Karpas-422 (cell line): ENCODE data around the gene ADAMTS20. TPM values are rescaled to one million over a fixed set of nuclear protein-coding genes. Genes with fewer than 3 reads are reported as not detected.

Source experiments
- DNase-seq: peaks from one replicate; pipeline ENCODE4 v3.0.0-alpha.2; 2015
- H2AFZ ChIP-seq: fragments of 200-600 bp; sonication (generic); 2 replicates; pipeline ENCODE4 v1.6.1; 2014; ENCODE audit warnings: antibody characterized with exemption, low read length, mixed read lengths
- H3K27ac ChIP-seq: fragments of 200-600 bp; sonication (generic); 2 replicates; pipeline ENCODE4 v1.5.1; 2014; ENCODE audit warnings: mild to moderate bottlenecking, low read length, moderate library complexity
- H3K27me3 ChIP-seq: fragments of 200-600 bp; sonication (generic); 2 replicates; pipeline ENCODE4 v1.6.1; 2014; ENCODE audit warnings: low read length, mixed read lengths
- H3K36me3 ChIP-seq: fragments of 200-600 bp; sonication (generic); 2 replicates; pipeline ENCODE4 v1.6.1; 2014; ENCODE audit warnings: low read length, mixed read lengths; ENCODE audit not compliant: insufficient read depth
- H3K4me1 ChIP-seq: fragments of 200-600 bp; sonication (generic); 2 replicates; pipeline ENCODE4 v1.6.1; 2014; ENCODE audit warnings: mild to moderate bottlenecking, low read length, mixed read lengths
- H3K4me2 ChIP-seq: fragments of 200-600 bp; sonication (generic); 2 replicates; pipeline ENCODE4 v1.6.1; 2014; ENCODE audit warnings: low read length, low read depth, mild to moderate bottlenecking; ENCODE audit not compliant: poor library complexity, severe bottlenecking
- H3K4me3 ChIP-seq: fragments of 200-600 bp; sonication (generic); 2 replicates; pipeline ENCODE4 v1.5.1; 2014; ENCODE audit warnings: mild to moderate bottlenecking, antibody characterized with exemption, low read length, mixed read lengths
- H3K79me2 ChIP-seq: fragments of 200-600 bp; sonication (generic); 2 replicates; pipeline ENCODE4 v1.6.1; 2014; ENCODE audit warnings: mild to moderate bottlenecking, low read length, mixed read lengths
- H3K9ac ChIP-seq: fragments of 200-600 bp; sonication (generic); 2 replicates; pipeline ENCODE4 v1.6.0; 2014; ENCODE audit warnings: low read length
- H3K9me2 ChIP-seq: fragments of 200-600 bp; sonication (generic), shearing (Covaris generic); replicated peaks from 2 replicates; pipeline ENCODE4 v1.6.0; 2014; ENCODE audit warnings: mild to moderate bottlenecking, low read length, moderate library complexity; ENCODE audit not compliant: insufficient read depth
- H3K9me3 ChIP-seq: fragments of 300-700, 200-600 bp; sonication (generic); 2 replicates; pipeline ENCODE4 v1.6.1; 2014; ENCODE audit warnings: low read length, mixed read lengths
- H4K20me1 ChIP-seq: fragments of 200-600 bp; sonication (generic); 2 replicates; pipeline ENCODE4 v1.6.1; 2014; ENCODE audit warnings: mild to moderate bottlenecking, antibody characterized with exemption, low read length, low read depth; ENCODE audit not compliant: insufficient read depth
- total RNA-seq: library from RNA; depleted of rRNA; stranded (reverse); fragments of >200 nt; shearing (Covaris generic); gene quantifications from 2 replicates; pipeline ENCODE4 v1.2.3, GENCODE V29; 2014; ENCODE audit warnings: low replicate concordance

Gene ADAMTS20
- total RNA-seq, 1 experiment from 2014 or later = not detected

- 0 out of 2 replicates have a peak, but pooled peaks cover 3% of the 10 kb centered on the region for H3K9me2 ChIP-seq
- H3K4me1 ChIP-seq = 0 out of 2 replicates have a peak, but pooled peaks cover 3% of the 10 kb centered on the region
- H3K27me3 ChIP-seq = no peaks in the 10 kb centered on the region
- H3K4me3 ChIP-seq = no peak overlapping the region
- H3K27ac ChIP-seq = no peak overlapping the region
- no peaks in the 10 kb centered on the region for H3K36me3 ChIP-seq
- no peaks in the 10 kb centered on the region for H4K20me1 ChIP-seq
- H3K9ac ChIP-seq = no peak overlapping the region
- DNase-seq = no peak
- H2AFZ ChIP-seq = no peak overlapping the region
- no peaks in the 10 kb centered on the region for H3K9me3 ChIP-seq
- H3K79me2 ChIP-seq = no peaks in the 10 kb centered on the region
- no peak overlapping the region for H3K4me2 ChIP-seq
These were observed 218.9 kb downstream of the ADAMTS20 start for GRCh38 chr12:43332977-43333640.

- Histone ChIP-seq H3K79me2 (no peaks in the 10 kb centered on the region), H3K27ac (no peak overlapping the region), H2AFZ (no peak overlapping the region), H3K9me3 (no peaks in the 10 kb centered on the region), H3K36me3 (no peaks in the 10 kb centered on the region), H3K4me3 (no peak overlapping the region), H3K4me2 (no peak overlapping the region), H3K9ac (no peak overlapping the region), H3K4me1 (0 out of 2 replicates have a peak, but pooled peaks cover 3% of the 10 kb centered on the region), H3K27me3 (no peaks in the 10 kb centered on the region), H3K9me2 (0 out of 2 replicates have a peak, but pooled peaks cover 3% of the 10 kb centered on the region), H4K20me1 (no peaks in the 10 kb centered on the region)
- DNase-seq = no peak
These were observed 220.1 kb downstream of the ADAMTS20 start for GRCh38 chr12:43331935-43332334.

GRCh38 chr12:43329375-43329774 is 222.6 kb downstream of the ADAMTS20 start:
- DNase-seq = no peak
- no peaks in the 10 kb centered on the region for H4K20me1 ChIP-seq
- no peaks in the 10 kb centered on the region for H3K36me3 ChIP-seq
- H3K79me2 ChIP-seq = no peaks in the 10 kb centered on the region
- 0 out of 2 replicates have a peak, but pooled peaks cover 3% of the 10 kb centered on the region for H3K9me2 ChIP-seq
- no peak overlapping the region for H2AFZ ChIP-seq
- 0 out of 2 replicates have a peak, but pooled peaks cover 3% of the 10 kb centered on the region for H3K4me1 ChIP-seq
- no peak overlapping the region for H3K4me2 ChIP-seq
- H3K4me3 ChIP-seq = no peak overlapping the region
- no peak overlapping the region for H3K9ac ChIP-seq
- H3K9me3 ChIP-seq = no peaks in the 10 kb centered on the region
- no peak overlapping the region for H3K27ac ChIP-seq
- H3K27me3 ChIP-seq = no peaks in the 10 kb centered on the region

- Histone ChIP-seq H3K4me2 (no peak overlapping the region), H3K27ac (no peak overlapping the region), H2AFZ (no peak overlapping the region), H3K9me3 (no peaks in the 10 kb centered on the region), H3K79me2 (no peaks in the 10 kb centered on the region), H4K20me1 (no peaks in the 10 kb centered on the region), H3K27me3 (no peaks in the 10 kb centered on the region), H3K9ac (no peak overlapping the region), H3K4me1 (no peaks in the 10 kb centered on the region), H3K4me3 (no peak overlapping the region), H3K9me2 (0 out of 2 replicates have a peak, but pooled peaks cover 3% of the 10 kb centered on the region), H3K36me3 (no peaks in the 10 kb centered on the region)
- DNase-seq = no peak
These were observed 226.2 kb downstream of the ADAMTS20 start for GRCh38 chr12:43325786-43326185.

- no peaks in the 10 kb centered on the region for H3K4me1 ChIP-seq
- H3K9ac ChIP-seq = no peak overlapping the region
- no peak for DNase-seq
- no peak overlapping the region for H3K4me2 ChIP-seq
- H2AFZ ChIP-seq = no peak overlapping the region
- no peaks in the 10 kb centered on the region for H3K36me3 ChIP-seq
- no peak overlapping the region for H3K4me3 ChIP-seq
- H3K27ac ChIP-seq = no peak overlapping the region
- no peaks in the 10 kb centered on the region for H4K20me1 ChIP-seq
- no peaks in the 10 kb centered on the region for H3K9me3 ChIP-seq
- no peaks in the 10 kb centered on the region for H3K9me2 ChIP-seq
- H3K79me2 ChIP-seq = no peaks in the 10 kb centered on the region
- no peaks in the 10 kb centered on the region for H3K27me3 ChIP-seq
These were observed 231.7 kb downstream of the ADAMTS20 start for GRCh38 chr12:43320281-43320680.

- H3K79me2 ChIP-seq = no peaks in the 10 kb centered on the region
- no peak overlapping the region for H3K4me3 ChIP-seq
- no peaks in the 10 kb centered on the region for H3K27me3 ChIP-seq
- H4K20me1 ChIP-seq = no peaks in the 10 kb centered on the region
- H3K27ac ChIP-seq = no peak overlapping the region
- H3K9me2 ChIP-seq = no peaks in the 10 kb centered on the region
- H3K9ac ChIP-seq = no peak overlapping the region
- H3K4me2 ChIP-seq = no peak overlapping the region
- H3K4me1 ChIP-seq = no peaks in the 10 kb centered on the region
- H3K9me3 ChIP-seq = no peaks in the 10 kb centered on the region
- no peak for DNase-seq
- no peaks in the 10 kb centered on the region for H3K36me3 ChIP-seq
- no peak overlapping the region for H2AFZ ChIP-seq
These were observed 234.0 kb downstream of the ADAMTS20 start for GRCh38 chr12:43318021-43318420.

GRCh38 chr12:43317156-43317555 is 234.8 kb downstream of the ADAMTS20 start:
- Histone ChIP-seq H3K4me2 (no peak overlapping the region), H3K27ac (no peak overlapping the region), H3K9ac (no peak overlapping the region), H3K9me2 (no peaks in the 10 kb centered on the region), H3K36me3 (no peaks in the 10 kb centered on the region), H3K27me3 (no peaks in the 10 kb centered on the region), H3K79me2 (no peaks in the 10 kb centered on the region), H3K9me3 (no peaks in the 10 kb centered on the region), H3K4me3 (no peak overlapping the region), H4K20me1 (no peaks in the 10 kb centered on the region), H3K4me1 (no peaks in the 10 kb centered on the region), H2AFZ (no peak overlapping the region)
- no peak for DNase-seq

- H3K36me3 ChIP-seq = no peaks in the 10 kb centered on the region
- no peak overlapping the region for H3K9ac ChIP-seq
- no peak for DNase-seq
- no peaks in the 10 kb centered on the region for H4K20me1 ChIP-seq
- H3K27ac ChIP-seq = no peak overlapping the region
- H3K79me2 ChIP-seq = no peaks in the 10 kb centered on the region
- no peaks in the 10 kb centered on the region for H3K9me3 ChIP-seq
- H3K4me2 ChIP-seq = no peak overlapping the region
- no peak overlapping the region for H2AFZ ChIP-seq
- H3K27me3 ChIP-seq = no peaks in the 10 kb centered on the region
- no peaks in the 10 kb centered on the region for H3K9me2 ChIP-seq
- H3K4me3 ChIP-seq = no peak overlapping the region
- H3K4me1 ChIP-seq = no peaks in the 10 kb centered on the region
These were observed 235.5 kb downstream of the ADAMTS20 start for GRCh38 chr12:43316520-43316919.
